GDM1 (cell line): ENCODE data around the gene DNAH2.

Experiments
- DNase-seq: peaks from one replicate; lab custom pipeline; 2025; lab: John Stamatoyannopoulos, UW

Gene DNAH2

GRCh38 chr17:7716901-7717755, at the start of gene DNAH2:
DNAH2 (plus strand) TSS chr17:7717744; CDS start chr17:7719735, 1,991 bp downstream.
- peak; percentile 75 for DNase-seq

GRCh38 chr17:7668482-7668881, 49.1 kb upstream of the DNAH2 start:
- no peak for DNase-seq

- DNase-seq = no peak
Measured at GRCh38 chr17:7673239-7673638, 44.3 kb upstream of the DNAH2 start.

DNA sequence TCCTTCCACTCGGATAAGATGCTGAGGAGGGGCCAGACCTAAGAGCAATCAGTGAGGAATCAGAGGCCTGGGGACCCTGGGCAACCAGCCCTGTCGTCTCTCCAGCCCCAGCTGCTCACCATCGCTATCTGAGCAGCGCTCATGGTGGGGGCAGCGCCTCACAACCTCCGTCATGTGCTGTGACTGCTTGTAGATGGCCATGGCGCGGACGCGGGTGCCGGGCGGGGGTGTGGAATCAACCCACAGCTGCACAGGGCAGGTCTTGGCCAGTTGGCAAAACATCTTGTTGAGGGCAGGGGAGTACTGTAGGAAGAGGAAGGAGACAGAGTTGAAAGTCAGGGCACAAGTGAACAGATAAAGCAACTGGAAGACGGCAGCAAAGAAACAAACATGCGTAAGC, 42.6 kb upstream of the DNAH2 start:
- DNase-seq = no peak

DNA sequence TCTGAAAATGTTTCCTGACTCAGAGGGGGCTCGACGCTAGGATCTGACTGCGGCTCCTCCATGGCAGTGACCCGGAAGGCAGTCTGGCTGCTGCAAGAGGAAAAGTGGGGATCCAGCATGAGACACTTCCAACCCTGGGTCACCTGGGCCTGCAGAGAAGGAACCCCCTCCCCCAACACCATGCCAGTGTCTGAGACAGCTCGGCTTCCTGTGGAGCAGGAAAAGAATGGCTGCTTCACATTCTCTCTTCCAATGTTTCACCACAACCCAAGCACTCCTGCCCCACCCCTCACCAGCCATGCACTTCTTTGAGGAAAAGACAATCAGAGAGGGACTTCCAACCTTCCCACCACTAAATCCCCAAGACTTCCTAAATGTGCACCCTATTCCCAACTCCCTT, 41.0 kb upstream of the DNAH2 start:
- DNase-seq = no peak

DNA sequence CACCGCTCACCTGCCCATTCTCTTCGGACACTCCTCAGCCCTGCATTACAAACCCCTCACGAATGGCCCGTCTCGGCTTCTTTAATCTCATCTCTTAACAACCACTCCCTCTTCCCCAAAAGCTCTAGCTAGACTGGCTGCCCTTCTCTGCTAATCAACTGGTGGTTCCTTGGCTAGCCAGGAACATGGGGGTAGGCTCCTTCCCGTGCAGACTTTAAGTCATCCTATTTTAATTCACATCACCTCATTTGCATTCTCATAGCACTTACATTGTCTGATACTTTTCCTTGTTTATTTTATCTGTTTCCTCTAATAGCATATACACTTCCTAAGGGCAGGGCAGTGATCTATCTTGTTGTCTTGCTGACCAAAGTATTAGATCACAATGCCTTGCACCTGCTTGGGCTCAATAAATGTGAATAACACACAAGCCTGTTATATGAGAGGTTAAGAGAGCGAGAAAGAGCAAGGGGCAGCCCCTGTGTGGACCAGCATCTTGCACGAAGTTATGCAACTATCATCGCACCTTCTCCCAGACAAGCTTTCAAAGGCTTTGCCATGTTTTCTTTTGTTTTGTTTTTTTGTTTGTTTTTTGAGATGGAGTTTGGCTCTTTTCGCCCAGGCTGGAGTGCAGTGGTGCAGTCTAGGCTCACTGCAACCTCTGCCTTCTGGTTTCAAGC, 40.0 kb upstream of the DNAH2 start:
- no peak for DNase-seq

GRCh38 chr17:7684851-7685532, 32.6 kb upstream of the DNAH2 start:
- DNase-seq = no peak

GRCh38 chr17:7685533-7686221, 31.9 kb upstream of the DNAH2 start:
- DNase-seq = peak; percentile 86

DNA sequence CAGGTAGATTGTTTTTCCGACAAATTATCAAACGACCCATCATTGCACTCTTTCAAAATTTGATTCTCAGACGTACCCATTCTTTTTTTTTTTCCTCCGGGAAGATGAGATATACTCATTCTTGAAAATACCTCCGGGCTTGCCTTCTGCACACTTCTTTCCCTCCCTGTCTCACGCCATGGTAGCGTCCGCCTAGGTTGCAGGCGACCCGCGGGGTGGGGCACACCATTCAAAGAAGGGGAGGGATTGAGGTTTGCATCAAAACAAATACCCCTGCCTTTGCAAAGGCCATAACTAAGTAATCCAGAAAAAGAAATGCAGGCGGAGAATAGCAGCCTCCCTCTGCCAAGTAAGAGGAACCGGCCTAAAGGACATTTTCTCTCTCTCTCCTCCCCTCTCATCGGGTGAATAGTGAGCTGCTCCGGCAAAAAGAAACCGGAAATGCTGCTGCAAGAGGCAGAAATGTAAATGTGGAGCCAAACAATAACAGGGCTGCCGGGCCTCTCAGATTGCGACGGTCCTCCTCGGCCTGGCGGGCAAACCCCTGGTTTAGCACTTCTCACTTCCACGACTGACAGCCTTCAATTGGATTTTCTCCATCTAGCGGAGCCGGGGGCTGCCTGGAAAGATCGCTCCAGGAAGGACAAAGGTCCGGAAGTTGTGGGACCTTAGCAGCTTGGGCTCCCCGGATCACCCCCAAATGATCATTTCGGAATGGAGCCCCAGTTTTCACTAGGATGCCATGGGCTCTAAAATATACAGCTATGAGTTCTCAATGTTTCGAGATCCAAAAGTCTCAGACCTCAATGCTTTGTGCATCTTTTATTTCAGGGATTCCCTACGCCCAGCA, 31.1 kb upstream of the DNAH2 start:
- DNase-seq = peak; percentile 71

DNA sequence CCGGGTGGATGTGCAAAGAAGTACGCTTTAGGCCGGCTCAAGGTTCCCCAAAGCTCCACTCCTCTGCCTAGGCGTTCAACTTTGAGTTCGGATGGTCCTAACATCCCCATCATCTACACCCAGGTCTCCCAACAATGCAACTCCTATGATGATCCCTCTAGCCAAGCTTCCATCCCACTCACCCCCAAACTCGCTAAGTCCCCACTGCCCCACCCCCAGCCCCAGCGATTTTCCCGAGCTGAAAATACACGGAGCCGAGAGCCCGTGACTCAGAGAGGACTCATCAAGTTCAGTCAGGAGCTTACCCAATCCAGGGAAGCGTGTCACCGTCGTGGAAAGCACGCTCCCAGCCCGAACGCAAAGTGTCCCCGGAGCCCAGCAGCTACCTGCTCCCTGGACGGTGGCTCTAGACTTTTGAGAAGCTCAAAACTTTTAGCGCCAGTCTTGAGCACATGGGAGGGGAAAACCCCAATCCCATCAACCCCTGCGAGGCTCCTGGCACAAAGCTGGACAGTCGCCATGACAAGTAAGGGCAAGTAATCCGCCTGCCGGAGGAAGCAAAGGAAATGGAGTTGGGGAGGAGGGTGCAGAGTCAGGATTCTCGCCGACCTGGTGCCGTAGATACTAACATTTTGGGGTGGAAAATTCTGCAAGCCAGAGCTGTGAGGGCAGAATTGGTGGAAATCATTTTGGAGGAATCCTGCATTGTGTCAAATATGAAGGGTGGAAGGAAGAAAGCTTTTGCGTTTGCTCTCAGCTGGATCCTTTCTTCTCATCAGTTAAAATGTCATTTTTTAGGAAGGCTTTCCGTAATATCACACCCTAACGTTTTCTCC, 30.3 kb upstream of the DNAH2 start, which contains the start of gene TP53:
Gene TP53, minus strand, starts transcription at position 419 of the 836 bp plus-strand sequence. CDS start 10,896 bp downstream, outside the sequence.
- DNase-seq = peak; percentile 80

- DNase-seq = peak; percentile 94
Measured at GRCh38 chr17:7687908-7688807, 29.4 kb upstream of the DNAH2 start, which contains the start of gene WRAP53. WRAP53 (plus strand) TSS chr17:7688477; CDS start chr17:7688649, 172 bp downstream.

DNA sequence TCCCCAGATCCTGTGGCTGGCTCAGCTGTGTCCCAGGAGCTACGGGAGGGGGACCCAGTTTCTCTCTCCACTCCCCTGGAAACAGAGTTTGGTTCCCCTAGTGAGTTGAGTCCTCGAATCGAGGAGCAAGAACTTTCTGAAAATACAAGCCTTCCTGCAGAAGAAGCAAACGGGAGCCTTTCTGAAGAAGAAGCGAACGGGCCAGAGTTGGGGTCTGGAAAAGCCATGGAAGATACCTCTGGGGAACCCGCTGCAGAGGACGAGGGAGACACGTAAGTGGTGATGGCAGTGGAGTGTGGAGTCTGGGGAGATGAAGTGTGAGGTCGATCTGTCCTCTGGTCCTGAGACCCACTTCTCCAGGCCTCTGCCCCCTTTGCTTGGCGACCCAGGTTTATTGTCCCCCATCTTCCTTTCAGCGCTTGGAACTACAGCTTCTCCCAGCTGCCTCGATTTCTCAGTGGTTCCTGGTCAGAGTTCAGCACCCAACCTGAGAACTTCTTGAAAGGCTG, 28.7 kb upstream of the DNAH2 start:
- DNase-seq = no peak

DNA sequence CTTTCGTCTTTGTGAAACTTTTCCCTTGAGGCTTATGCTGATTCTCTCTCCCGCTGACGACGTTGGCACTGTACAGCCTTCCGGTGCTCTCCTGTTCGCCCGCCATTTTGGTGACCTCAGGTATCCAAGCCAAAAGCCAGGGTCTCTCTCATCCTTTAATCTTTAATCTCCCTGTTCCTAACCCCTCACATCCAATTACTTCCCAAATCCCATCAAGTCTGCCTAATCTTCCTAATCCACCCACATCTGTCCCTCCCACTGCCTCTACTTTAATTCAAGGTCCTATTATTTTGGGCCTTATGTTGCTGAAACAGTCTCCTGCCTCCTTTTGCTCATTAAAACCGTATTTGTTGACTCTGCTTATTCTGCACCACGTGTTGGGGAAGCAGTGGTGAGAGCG, 22.0 kb upstream of the DNAH2 start:
- DNase-seq = no peak

DNA sequence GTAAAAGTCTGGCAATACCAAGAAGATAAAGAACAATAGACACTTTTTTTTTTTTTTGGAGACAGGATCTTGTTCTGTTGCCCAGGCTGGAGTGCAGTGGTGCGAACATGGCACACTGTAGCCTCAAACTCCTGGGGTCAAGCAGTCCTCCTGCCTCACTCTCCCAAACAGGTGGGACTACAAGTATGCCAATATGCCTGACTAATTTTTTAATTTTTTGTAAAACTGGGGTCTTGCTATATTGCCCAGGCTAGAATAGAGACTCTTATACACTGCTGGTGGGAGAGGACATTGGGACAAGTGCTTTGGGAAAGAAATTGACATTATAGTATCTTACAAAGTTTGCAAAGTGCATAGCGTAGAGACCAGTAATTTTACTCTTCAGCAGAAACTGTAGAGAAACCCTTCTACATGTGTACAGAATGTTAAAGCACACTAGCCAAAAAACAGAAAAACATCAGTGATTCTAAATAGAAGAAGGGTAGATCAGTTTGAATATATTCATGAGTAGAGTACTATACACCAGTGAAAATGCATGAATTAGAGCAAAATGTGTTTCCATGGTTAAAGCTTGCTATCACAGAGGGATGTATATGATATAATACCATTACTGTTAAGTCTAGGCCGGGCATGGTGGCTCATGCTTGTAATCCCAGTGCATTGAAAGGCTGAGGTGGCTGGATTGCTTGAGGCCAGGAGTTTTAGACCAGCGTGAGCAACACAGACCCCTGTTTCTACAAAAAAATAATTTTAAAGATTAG, 19.5 kb upstream of the DNAH2 start:
- no peak for DNase-seq

GRCh38 chr17:7700510-7700909, 17.0 kb upstream of the DNAH2 start:
- DNase-seq = no peak

- DNase-seq = no peak
Measured at GRCh38 chr17:7701681-7702080, 15.9 kb upstream of the DNAH2 start.

GRCh38 chr17:7702776-7703175, 14.8 kb upstream of the DNAH2 start:
- DNase-seq = no peak
